ENCODE results near the gene SERPIND1.

DNA sequence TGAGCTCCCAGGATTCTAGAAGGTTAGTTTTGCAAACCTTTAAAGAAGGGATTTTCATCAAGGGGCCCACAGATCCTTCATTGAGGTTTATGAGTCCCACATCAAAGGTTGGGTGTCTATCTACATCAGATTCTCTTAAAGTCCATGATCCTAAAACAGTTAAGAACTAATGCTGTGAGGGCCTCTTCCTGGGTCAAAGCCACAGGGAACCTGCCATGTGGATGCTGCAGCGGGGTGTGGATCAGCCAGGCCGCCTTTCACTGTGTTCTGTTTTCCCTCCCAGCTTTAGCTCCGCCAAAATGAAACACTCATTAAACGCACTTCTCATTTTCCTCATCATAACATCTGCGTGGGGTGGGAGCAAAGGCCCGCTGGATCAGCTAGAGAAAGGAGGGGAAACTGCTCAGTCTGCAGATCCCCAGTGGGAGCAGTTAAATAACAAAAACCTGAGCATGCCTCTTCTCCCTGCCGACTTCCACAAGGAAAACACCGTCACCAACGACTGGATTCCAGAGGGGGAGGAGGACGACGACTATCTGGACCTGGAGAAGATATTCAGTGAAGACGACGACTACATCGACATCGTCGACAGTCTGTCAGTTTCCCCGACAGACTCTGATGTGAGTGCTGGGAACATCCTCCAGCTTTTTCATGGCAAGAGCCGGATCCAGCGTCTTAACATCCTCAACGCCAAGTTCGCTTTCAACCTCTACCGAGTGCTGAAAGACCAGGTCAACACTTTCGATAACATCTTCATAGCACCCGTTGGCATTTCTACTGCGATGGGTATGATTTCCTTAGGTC lies 5.3 kb downstream of the SERPIND1 start:
- TF ChIP-seq, protein P1, sequence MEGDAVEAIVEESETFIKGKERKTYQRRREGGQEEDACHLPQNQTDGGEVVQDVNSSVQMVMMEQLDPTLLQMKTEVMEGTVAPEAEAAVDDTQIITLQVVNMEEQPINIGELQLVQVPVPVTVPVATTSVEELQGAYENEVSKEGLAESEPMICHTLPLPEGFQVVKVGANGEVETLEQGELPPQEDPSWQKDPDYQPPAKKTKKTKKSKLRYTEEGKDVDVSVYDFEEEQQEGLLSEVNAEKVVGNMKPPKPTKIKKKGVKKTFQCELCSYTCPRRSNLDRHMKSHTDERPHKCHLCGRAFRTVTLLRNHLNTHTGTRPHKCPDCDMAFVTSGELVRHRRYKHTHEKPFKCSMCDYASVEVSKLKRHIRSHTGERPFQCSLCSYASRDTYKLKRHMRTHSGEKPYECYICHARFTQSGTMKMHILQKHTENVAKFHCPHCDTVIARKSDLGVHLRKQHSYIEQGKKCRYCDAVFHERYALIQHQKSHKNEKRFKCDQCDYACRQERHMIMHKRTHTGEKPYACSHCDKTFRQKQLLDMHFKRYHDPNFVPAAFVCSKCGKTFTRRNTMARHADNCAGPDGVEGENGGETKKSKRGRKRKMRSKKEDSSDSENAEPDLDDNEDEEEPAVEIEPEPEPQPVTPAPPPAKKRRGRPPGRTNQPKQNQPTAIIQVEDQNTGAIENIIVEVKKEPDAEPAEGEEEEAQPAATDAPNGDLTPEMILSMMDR (IDR thresholded peaks at IDR 0.05; ENCODE audit: low read depth, low read length, poor library complexity, severe bottlenecking): no peak
- no peak for TF ChIP-seq EZH2phosphoT487 (IDR thresholded peaks at IDR 0.05; ENCODE audit: borderline replicate concordance, low read length)

Measured in DOHH2 (cell line).